Muscle of leg (tissue), 11 donors: Measurements from ENCODE around the gene LRRN4CL. TPM values are rescaled to one million over a fixed set of nuclear protein-coding genes. Genes with fewer than 3 reads are reported as not detected.

Experiments used
- DNase-seq: peaks from one replicate; pipeline ENCODE4 v3.0.0; 2013
- H3K27ac ChIP-seq: one replicate; pipeline ENCODE4 v1.5.1; 2013; ENCODE audit warnings: mild to moderate bottlenecking, low read length, control low read depth
- H3K27me3 ChIP-seq: one replicate; pipeline ENCODE4 v1.6.1; 2013; ENCODE audit warnings: low read length; ENCODE audit not compliant: control insufficient read depth, insufficient read depth
- H3K36me3 ChIP-seq: one replicate; pipeline ENCODE4 v1.6.1; 2013; ENCODE audit warnings: low read length; ENCODE audit not compliant: control insufficient read depth, insufficient read depth
- H3K4me1 ChIP-seq: one replicate; pipeline ENCODE4 v1.6.1; 2013; ENCODE audit warnings: low read length; ENCODE audit not compliant: control insufficient read depth, insufficient read depth
- H3K4me3 ChIP-seq: one replicate; pipeline ENCODE4 v1.5.1; 2013; ENCODE audit warnings: low read length, control low read depth
- H3K9me3 ChIP-seq: replicated peaks from 2 replicates; pipeline ENCODE4 v1.6.1; 2013; ENCODE audit warnings: low read depth, low read length; ENCODE audit not compliant: control insufficient read depth
- WGBS: methylation state at CpG from one replicate; pipeline ENCODE4 v1.1.5; 2013; ENCODE audit warnings: missing lambda C conversion rate; ENCODE audit not compliant: insufficient coverage; 5-methylcytosine and 5-hydroxymethylcytosine counted together
- polyA plus RNA-seq, 8 donors: library from polyadenylated mRNA; unstranded; fragments of 120-200 nt; gene quantifications; one replicate each; pipeline versions ENCODE4 v1.2.1 to v1.2.3, GENCODE V29; 2013; ENCODE audit warnings: inconsistent platforms in 1 of 8, low replicate concordance in 1 of 8; ENCODE audit not compliant: insufficient read length in 8 of 8, insufficient read depth in 1 of 8
- total RNA-seq: library from RNA; stranded (reverse); fragments of 120-200 nt; gene quantifications from one replicate; pipeline ENCODE4 v1.2.4, GENCODE V29; 2013

LRRN4CL gene
- total and polyA plus RNA-seq, 9 donors = 13.7 to 31.6 (median 16.8) TPM

DNA sequence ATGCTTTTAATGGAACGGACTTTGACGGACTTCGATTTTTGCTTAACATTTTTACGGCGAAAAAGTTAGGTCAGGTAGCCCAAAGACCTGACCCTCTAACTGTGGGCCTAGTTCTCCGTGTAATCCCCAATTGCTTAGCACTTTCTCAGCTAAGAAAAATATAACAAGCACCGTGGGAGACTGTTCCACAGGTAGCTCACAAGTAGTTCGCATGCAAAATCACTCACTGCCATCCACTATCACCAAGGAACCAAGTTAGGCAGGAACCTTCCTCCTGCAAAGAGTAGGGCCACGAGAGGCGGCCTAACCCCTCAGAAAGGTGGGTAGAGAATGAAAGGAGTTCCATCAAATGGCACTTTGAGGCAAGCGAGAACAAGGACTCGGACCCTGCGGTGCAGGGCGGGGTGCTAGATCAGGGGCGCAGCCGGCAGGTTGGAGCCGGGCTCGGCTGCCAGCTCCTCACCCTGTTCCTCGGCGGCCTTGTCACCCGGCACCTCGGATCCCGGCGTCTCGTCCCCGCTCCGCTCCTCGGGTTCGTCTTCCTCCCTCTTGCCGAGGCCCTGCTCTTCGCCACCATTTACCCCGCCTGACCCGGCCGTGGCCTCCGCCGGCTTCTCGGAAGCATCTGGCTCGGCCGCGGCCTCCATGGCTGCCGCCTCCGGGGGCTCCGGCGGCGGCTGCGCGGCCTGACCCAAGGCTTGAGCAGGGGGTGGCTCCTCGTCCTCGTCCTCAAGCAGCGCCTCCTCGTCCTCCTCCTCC lies 37.0 kb upstream of the LRRN4CL start:
- Histone ChIP-seq H3K27me3 (no peaks in the 10 kb centered on the region), H3K36me3 (peaks cover 36% of the 10 kb centered on the region), H3K27ac (peak overlapping the region; percentile 99), H3K4me3 (peak overlapping the region; percentile 84), H3K4me1 (peaks cover 29% of the 10 kb centered on the region), H3K9me3 (no peaks in the 10 kb centered on the region)
- no peak for DNase-seq
- under 1% methylated on average over 49 of the region's 51 CpGs for WGBS

DNA sequence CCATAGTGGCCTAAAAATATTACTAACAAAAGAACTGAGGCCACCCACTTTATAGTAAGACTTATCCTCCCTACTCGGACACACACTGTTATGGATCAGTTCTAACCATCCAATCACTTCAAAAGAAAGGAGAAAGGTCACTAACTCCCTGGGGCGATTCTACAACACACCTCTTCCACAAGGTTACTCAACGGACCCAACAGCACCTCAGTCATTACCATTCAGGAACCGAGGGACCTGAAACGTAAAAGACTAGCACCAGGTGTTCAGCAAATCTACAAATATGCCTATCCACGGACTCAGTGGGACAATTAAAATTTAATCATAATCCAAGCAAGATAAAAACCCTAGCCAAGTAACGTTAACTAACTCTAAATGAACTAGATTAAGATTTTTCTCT lies 36.3 kb upstream of the LRRN4CL start:
- 4% methylated on average over 4 of the region's 7 CpGs for WGBS
- peak overlapping the region; percentile 84 for H3K4me3 ChIP-seq
- no peaks in the 10 kb centered on the region for H3K9me3 ChIP-seq
- peak overlapping the region; percentile 40 for H3K27ac ChIP-seq
- no peak for DNase-seq
- peaks cover 39% of the 10 kb centered on the region for H3K36me3 ChIP-seq
- peaks cover 26% of the 10 kb centered on the region for H3K4me1 ChIP-seq
- no peaks in the 10 kb centered on the region for H3K27me3 ChIP-seq

DNA sequence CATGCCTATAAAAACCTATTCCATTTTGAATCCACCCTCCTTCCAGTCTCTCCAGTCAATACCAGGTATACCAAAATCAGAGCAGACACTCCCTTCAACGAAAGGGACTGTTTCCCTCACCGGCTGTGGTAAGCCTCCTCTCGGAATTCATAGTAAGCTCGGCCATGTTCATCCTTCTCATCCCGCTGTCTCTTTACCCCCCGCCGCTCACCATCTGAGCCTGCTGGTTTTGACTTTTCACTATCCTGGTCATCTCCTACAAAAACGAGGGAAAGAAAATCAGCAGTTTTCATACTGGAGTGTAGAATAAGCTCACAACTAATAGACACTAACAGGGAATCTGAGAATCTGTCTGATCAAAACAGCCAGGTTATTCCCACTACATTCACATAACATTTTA lies 34.8 kb upstream of the LRRN4CL start:
- H3K27ac ChIP-seq = no peak overlapping the region
- no peak for DNase-seq
- peaks cover 49% of the 10 kb centered on the region for H3K36me3 ChIP-seq
- peaks cover 15% of the 10 kb centered on the region for H3K4me1 ChIP-seq
- WGBS = 58% methylated on average over 7 of the region's 8 CpGs
- H3K27me3 ChIP-seq = no peaks in the 10 kb centered on the region
- no peak overlapping the region for H3K4me3 ChIP-seq
- no peaks in the 10 kb centered on the region for H3K9me3 ChIP-seq

DNA sequence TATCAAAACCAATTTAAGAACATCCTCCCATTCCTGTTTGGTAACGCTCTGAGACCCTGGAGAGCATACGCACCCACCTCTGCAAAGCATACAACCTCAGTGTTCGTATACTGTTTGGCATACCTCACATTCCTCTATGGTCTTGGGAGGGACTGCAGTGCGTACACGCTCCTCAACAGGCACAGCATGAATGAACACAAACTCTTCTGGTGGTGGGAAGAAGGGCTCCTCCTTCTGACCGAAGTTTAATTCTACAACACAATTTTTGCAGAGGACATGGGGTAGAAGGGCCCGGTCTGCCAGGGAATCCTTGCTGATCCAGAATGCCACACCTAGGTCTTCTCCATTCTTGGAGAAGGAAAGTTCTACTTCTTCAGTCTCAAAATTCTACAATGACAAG lies 32.7 kb upstream of the LRRN4CL start:
- no peak overlapping the region for H3K27ac ChIP-seq
- no peaks in the 10 kb centered on the region for H3K9me3 ChIP-seq
- WGBS = 70% methylated on average over 2 of the region's 7 CpGs
- no peak overlapping the region for H3K4me3 ChIP-seq
- no peak for DNase-seq
- H3K4me1 ChIP-seq = peaks cover 10% of the 10 kb centered on the region
- no peaks in the 10 kb centered on the region for H3K27me3 ChIP-seq
- H3K36me3 ChIP-seq = peaks cover 66% of the 10 kb centered on the region

DNA sequence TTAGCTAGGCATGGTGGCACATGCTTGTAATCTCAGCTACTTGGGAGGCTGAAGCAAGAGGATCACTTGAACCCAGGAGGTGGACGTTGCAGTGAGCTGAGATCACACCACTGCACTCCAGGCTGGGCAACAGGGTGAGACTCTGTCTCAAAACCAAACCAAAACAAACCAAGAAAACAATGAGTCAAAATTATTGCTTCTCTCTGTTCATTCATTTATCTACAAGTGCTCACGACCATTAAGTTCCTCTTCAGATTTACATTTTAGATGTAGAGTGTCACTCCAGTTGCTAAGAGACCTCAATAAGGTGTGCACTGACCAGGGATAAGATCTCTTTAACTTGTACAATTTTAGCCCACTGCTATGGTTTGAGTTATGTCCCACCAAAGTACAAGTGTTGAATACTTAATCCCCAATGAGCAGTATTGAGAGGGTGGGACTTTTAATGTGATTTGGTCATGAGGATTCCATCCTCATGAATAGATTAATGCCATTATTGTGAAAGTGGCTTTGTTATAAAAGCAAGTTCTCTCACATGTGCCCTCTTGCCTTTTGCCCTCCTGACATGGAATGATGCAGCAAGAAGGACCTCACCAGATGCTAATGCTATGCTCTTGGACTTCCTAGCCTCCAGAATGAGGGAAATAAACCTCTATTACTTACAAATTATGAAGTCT lies 30.1 kb upstream of the LRRN4CL start:
- Histone ChIP-seq H3K4me1 (peaks cover 3% of the 10 kb centered on the region), H3K27ac (no peak overlapping the region), H3K36me3 (peaks cover 87% of the 10 kb centered on the region), H3K9me3 (no peaks in the 10 kb centered on the region), H3K4me3 (no peak overlapping the region), H3K27me3 (no peaks in the 10 kb centered on the region)
- DNase-seq = no peak
- WGBS = no CpG with 5 or more reads among the region's 2 CpGs

DNA sequence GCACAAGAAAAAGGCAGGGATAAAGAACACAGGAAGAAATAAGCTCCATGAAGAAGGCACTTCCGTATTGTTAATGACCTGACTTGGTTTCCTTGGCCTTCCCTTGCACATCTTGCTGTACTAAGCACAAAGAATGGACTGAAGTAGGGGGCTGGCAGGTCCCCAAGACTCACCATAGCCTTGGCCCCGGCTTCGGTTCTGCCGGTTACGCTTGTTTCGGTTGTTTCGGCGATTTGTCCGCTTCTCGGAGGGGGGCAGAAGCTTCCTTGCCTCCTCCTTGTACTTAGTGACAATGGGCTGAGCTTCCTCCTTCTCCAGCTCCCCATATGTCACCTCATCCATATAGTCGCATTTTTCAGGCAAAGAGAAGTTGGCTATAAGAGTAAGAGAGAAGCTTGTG lies 27.5 kb upstream of the LRRN4CL start:
- WGBS = 92% methylated on average over 9 of the region's 11 CpGs
- no peaks in the 10 kb centered on the region for H3K9me3 ChIP-seq
- H3K36me3 ChIP-seq = peaks cover 88% of the 10 kb centered on the region
- no peak for DNase-seq
- H3K27me3 ChIP-seq = no peaks in the 10 kb centered on the region
- no peak overlapping the region for H3K4me3 ChIP-seq
- no peak overlapping the region for H3K27ac ChIP-seq
- H3K4me1 ChIP-seq = no peaks in the 10 kb centered on the region

DNA sequence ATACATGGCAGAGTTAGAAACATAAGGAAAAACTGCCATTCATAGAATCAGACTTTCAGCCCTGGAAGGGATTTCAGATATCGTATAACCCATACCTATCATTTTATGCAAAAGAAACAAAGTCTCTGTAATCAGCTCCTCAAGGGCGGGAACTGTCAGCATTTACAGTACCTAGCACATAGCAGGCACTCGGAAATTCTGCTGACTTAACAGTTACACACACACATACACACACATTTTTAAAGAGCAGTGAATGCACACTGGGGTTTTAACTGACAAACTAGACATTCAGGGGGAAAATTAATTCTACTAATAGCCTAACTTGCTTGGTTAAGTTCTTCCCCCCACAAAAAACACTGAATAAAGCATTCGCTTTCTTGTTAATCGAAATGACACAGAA lies 26.9 kb upstream of the LRRN4CL start:
- Histone ChIP-seq H3K4me1 (no peaks in the 10 kb centered on the region), H3K27me3 (no peaks in the 10 kb centered on the region), H3K27ac (no peak overlapping the region), H3K4me3 (no peak overlapping the region), H3K9me3 (no peaks in the 10 kb centered on the region), H3K36me3 (peaks cover 87% of the 10 kb centered on the region)
- no peak for DNase-seq
- 100% methylated on average over 2 of the region's 5 CpGs for WGBS

DNA sequence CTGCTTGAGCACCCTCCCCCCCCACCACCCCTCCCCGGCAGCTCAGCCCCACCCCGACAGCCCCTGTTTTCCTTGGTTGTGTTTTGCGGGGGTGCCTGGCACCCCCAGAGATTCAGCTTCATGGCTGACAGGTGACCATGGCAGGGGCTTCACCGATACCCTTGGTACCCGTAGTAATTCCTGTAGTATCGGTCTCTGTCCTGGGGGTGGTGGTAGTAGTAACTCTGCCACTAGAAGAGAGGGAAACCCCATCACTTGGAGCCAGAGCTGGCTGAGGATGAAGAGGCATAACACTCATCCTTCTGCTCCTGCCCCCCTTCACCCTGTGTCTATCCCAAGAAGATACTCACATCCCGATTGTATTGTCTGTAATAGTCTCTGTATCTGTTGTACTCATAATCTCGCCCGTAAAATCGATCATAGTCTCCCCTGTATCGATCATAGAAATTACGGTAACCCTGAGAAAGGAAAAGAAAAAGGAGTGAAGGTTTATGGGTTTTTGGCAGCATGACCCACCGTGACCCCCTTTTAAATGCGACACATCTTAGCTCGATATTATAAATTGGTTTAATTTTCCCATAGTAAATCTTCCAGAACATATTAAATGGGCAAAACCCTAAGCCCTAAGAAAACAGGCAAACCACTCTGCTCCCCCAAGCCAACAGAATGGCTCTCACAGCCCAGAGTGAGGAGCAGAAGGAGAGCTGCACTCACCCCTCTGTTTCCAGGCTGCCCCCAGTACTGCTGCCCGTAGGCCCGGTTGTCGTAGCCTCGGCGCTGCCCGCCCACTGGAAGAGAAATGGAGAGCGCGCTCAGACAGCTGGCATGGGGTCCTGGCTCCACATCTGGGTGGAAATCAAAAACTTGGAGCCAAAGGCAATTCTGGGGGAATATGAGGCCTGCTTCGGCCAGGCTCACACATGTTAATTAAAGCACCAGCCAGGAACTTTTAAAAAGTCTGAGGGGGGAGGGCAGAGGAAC lies 26.1 kb upstream of the LRRN4CL start:
- Histone ChIP-seq H3K27ac (no peak overlapping the region), H3K9me3 (no peaks in the 10 kb centered on the region), H3K27me3 (no peaks in the 10 kb centered on the region), H3K4me3 (no peak overlapping the region), H3K36me3 (peaks cover 86% of the 10 kb centered on the region), H3K4me1 (peaks cover 2% of the 10 kb centered on the region)
- 77% methylated on average over 9 of the region's 24 CpGs for WGBS
- DNase-seq = no peak

DNA sequence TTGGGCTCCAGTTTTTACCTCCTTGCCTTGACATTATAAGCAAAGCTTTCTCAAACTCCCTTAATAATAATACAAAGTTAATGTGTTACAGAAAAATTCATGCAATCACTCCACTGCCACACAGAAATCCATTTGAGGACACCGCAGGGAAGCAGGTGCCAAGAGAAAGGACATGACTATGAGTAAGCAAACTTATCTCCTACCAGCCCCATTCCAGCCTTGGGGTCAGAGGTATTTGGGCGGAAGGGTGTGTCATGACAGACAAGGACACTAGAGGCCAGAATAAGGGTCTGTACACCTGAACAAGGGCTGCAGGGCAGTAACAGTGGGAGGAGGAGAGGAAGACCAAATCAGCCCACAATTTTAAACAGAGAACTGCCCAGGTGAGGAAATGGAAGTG lies 24.0 kb upstream of the LRRN4CL start:
- Histone ChIP-seq H3K4me1 (peaks cover 16% of the 10 kb centered on the region), H3K4me3 (no peak overlapping the region), H3K36me3 (peaks cover 73% of the 10 kb centered on the region), H3K27me3 (no peaks in the 10 kb centered on the region), H3K9me3 (no peaks in the 10 kb centered on the region), H3K27ac (no peak overlapping the region)
- no peak for DNase-seq
- 83% methylated on average over 1 of the region's 2 CpGs for WGBS

DNA sequence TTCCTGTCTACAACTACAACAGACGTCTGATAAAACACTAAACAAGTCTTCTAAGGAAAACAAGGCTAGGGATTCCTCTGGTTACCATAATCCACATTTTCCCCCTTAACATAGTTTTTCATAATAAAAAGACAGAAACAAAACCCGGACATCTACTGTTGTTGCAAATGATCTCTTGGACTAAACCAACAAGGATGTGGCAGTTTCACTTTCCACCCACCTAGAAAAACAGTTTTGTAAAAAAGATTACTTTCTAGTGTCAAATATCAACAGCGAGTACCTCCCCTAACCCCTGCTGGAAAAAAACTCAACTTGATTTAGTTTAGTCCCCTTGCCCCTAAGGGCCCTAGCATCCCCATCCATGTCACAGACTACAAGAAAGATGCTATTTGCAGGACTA lies 23.5 kb upstream of the LRRN4CL start:
- Histone ChIP-seq H3K4me3 (no peak overlapping the region), H3K27me3 (no peaks in the 10 kb centered on the region), H3K36me3 (peaks cover 68% of the 10 kb centered on the region), H3K27ac (no peak overlapping the region), H3K4me1 (peaks cover 19% of the 10 kb centered on the region), H3K9me3 (no peaks in the 10 kb centered on the region)
- DNase-seq = no peak
- no CpG with 5 or more reads among the region's 3 CpGs for WGBS
